SK-N-MC (cell line): ENCODE results near the gene RUFY4.

Source experiments
- EZH2 ChIP-seq: fragments of 200-600 bp; sonication (generic); IDR thresholded peaks from one replicate; pipeline ENCODE4 v1.6.1; 2017; ENCODE audit warnings: antibody characterized with exemption
- FOXP2 ChIP-seq: optimal IDR thresholded peaks from 2 replicates; pipeline ENCODE3; 2011; ENCODE audit warnings: mild to moderate bottlenecking, moderate library complexity; ENCODE audit not compliant: insufficient read depth; ENCODE audit errors: extremely low read length, control extremely low read depth
- POLR2AphosphoS5 ChIP-seq: IDR thresholded peaks from 2 replicates; pipeline ENCODE4 v1.6.1; 2012; ENCODE audit warnings: mild to moderate bottlenecking, low read depth, low read length, borderline replicate concordance

- TF ChIP-seq POLR2AphosphoS5 (no peak), EZH2 (no peak), FOXP2 (no peak)
Measured at GRCh38 chr2:218070587-218070986, 1.5 kb downstream of the RUFY4 start.
